ENCODE results near the gene GAL. TPM values are rescaled to one million over a fixed set of nuclear protein-coding genes. Genes with fewer than 3 reads are reported as not detected.

GAL gene
- total RNA-seq, 4 donors from 2014 or later: 7.2 to 120 (median 29.8) TPM

DNA sequence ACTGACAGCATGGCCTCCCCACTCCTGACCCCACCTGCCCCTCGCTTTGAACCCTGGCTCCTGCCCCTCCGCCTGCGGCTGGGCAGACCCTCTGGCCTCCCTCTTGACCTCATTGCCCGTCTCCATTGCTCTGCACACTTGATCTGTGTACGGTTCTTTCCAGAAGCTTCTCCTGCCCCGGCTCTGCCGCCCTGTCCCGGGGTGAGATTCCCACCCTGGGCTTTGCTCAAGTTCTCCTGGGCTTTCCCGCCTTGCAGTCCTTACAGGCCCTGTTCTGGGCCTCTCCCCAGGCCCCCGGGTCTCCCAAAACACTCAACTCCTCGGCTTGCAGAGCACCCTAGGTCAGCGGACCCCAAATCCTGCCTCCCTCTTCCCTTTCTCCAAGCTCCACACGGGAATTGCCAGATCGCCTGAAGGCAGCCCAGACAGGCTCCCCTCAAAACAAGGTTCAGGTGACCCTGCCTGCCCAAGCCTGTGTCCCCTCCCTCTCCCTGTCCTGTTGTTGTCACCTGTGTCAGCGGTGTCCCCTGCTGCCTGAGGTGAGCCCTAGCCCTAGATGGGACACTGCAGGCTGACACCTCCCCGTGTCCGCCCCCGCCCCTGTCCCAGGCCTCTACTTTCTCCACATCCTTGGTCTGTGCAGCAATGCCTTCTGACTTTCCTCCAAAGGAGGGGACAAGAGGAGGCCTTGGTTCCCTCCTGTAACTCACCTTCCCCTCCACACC, 1.5 kb downstream of the GAL start:
- Histone ChIP-seq H3K9me3 (no peaks in the 10 kb centered on the region), H3K4me1 (peaks cover 13% of the 10 kb centered on the region), H3K4me3 (no peak overlapping the region), H3K27ac (no peak overlapping the region), H3K27me3 (peaks cover 53% of the 10 kb centered on the region), H3K36me3 (no peaks in the 10 kb centered on the region)
- 94% methylated on average over 18 of the region's 18 CpGs for WGBS
- DNase-seq (ENCODE audit: low spot score in 2 of 2): peak in 1 of 2 donors; percentile 62
- TF ChIP-seq POLR2AphosphoS5 (IDR thresholded peaks at IDR 0.05) (no peak), POLR2A (IDR thresholded peaks at IDR 0.05) (no peak), EP300 (IDR thresholded peaks at IDR 0.05) (no peak)
- TF ChIP-seq, protein P1, sequence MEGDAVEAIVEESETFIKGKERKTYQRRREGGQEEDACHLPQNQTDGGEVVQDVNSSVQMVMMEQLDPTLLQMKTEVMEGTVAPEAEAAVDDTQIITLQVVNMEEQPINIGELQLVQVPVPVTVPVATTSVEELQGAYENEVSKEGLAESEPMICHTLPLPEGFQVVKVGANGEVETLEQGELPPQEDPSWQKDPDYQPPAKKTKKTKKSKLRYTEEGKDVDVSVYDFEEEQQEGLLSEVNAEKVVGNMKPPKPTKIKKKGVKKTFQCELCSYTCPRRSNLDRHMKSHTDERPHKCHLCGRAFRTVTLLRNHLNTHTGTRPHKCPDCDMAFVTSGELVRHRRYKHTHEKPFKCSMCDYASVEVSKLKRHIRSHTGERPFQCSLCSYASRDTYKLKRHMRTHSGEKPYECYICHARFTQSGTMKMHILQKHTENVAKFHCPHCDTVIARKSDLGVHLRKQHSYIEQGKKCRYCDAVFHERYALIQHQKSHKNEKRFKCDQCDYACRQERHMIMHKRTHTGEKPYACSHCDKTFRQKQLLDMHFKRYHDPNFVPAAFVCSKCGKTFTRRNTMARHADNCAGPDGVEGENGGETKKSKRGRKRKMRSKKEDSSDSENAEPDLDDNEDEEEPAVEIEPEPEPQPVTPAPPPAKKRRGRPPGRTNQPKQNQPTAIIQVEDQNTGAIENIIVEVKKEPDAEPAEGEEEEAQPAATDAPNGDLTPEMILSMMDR (IDR thresholded peaks at IDR 0.05): no peak

DNA sequence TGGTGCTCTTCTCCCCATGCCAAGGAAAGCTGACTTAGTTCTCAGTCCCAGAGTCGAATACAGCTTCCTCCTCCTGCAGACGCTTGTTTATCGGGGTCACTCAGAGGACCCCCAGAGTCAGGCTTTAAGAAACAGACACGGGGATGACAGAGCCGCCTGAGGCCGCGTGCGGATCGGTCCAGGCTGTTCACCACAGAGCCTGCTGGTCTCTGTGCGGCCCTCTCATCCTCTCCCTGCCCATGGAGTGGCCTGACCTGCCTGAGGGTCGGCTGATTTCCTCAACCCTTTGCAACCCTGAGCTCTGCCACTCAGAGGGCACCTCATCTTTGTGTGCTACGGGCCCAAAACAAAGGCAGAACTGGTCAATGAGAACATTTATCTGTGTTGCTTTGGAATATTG, 2.1 kb downstream of the GAL start:
- no peak overlapping the region for H3K27ac ChIP-seq
- peak in 1 of 2 donors; percentile 52 for DNase-seq (ENCODE audit: low spot score in 2 of 2)
- H3K4me1 ChIP-seq: peaks cover 13% of the 10 kb centered on the region
- no peaks in the 10 kb centered on the region for H3K9me3 ChIP-seq
- TF ChIP-seq, protein P1 (IDR thresholded peaks at IDR 0.05): no peak
- TF ChIP-seq POLR2A (IDR thresholded peaks at IDR 0.05) (no peak), EP300 (IDR thresholded peaks at IDR 0.05) (no peak), POLR2AphosphoS5 (IDR thresholded peaks at IDR 0.05) (no peak)
- WGBS: 97% methylated on average over 12 of the region's 12 CpGs
- H3K36me3 ChIP-seq: no peaks in the 10 kb centered on the region
- peaks cover 53% of the 10 kb centered on the region for H3K27me3 ChIP-seq
- H3K4me3 ChIP-seq: no peak overlapping the region

DNA sequence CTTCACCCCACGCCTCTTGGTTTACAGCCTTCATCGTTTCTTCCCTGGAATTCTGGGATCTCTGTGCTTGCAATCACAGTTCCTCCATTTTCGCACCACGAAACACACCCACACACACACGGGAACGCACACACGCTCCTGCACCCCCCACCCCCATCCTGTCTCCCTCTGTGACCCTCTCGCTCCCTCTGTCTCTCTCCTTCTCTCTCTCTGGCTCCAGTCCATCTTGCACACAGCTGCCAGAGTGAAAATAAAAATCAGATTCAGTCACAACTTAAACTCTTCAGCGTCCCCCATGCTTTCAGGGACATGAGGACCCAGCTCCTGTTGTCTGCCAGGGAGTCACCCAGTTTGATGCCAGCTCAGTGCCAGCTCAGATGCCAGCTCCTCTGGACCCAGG, 3.0 kb downstream of the GAL start:
- H3K27ac ChIP-seq: no peak overlapping the region
- H3K4me1 ChIP-seq: peaks cover 13% of the 10 kb centered on the region
- H3K27me3 ChIP-seq: peaks cover 53% of the 10 kb centered on the region
- H3K9me3 ChIP-seq: no peaks in the 10 kb centered on the region
- no peaks in the 10 kb centered on the region for H3K36me3 ChIP-seq
- WGBS: 67% methylated on average over 9 of the region's 9 CpGs
- no peak overlapping the region for H3K4me3 ChIP-seq
- peak in 1 of 2 donors; percentile 50 for DNase-seq (ENCODE audit: low spot score in 2 of 2)
- TF ChIP-seq, protein P1 (IDR thresholded peaks at IDR 0.05): no peak
- TF ChIP-seq POLR2A (IDR thresholded peaks at IDR 0.05) (no peak), EP300 (IDR thresholded peaks at IDR 0.05) (no peak), POLR2AphosphoS5 (IDR thresholded peaks at IDR 0.05) (no peak)

DNA sequence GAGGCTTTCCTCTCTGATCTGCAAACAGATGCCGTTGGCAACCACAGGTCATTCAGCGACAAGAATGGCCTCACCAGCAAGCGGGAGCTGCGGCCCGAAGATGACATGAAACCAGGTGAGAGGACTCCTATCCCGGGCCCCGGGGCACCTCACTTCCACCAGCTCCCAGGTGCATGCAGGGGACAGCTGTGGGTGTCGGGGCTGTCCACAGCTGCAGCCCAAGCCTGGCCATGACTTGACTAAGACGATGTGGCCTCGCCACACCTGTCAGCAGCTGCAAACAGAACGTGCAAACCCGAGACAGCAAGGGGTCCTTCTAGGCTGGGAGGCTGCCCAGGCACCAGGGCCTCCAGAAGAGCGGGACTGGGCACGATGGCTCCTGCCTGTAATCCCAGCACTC, 3.6 kb downstream of the GAL start:
- TF ChIP-seq POLR2A (IDR thresholded peaks at IDR 0.05) (no peak), EP300 (IDR thresholded peaks at IDR 0.05) (no peak), POLR2AphosphoS5 (IDR thresholded peaks at IDR 0.05) (no peak)
- TF ChIP-seq, protein P1 (IDR thresholded peaks at IDR 0.05): no peak
- H3K4me1 ChIP-seq: peaks cover 13% of the 10 kb centered on the region
- no peaks in the 10 kb centered on the region for H3K36me3 ChIP-seq
- H3K9me3 ChIP-seq: no peaks in the 10 kb centered on the region
- 80% methylated on average over 3 of the region's 14 CpGs for WGBS
- DNase-seq (ENCODE audit: low spot score in 2 of 2): peak in 1 of 2 donors; percentile 59
- no peak overlapping the region for H3K4me3 ChIP-seq
- H3K27me3 ChIP-seq: peaks cover 57% of the 10 kb centered on the region
- no peak overlapping the region for H3K27ac ChIP-seq

DNA sequence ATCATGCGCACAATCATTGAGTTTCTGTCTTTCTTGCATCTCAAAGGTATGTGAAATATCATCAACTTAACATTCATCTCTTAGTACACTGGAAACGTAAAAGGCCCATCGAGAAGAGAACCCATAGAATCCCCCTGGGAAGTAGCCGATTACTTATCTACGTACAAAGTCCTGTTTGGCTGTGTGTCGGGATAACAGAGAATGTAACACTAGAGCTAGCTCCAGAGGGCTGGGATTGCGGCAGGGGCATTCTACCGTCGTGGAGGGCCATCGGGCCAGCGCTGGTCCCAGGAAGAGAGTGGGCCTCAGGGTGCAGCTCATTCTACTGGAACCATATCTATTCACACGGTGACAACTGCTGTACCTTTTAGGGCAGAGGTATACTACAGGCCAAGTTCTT, 4.5 kb downstream of the GAL start:
- H3K27ac ChIP-seq: no peak overlapping the region
- no peaks in the 10 kb centered on the region for H3K36me3 ChIP-seq
- H3K27me3 ChIP-seq: peaks cover 60% of the 10 kb centered on the region
- no peak for TF ChIP-seq POLR2A (IDR thresholded peaks at IDR 0.05)
- TF ChIP-seq, protein P1 (IDR thresholded peaks at IDR 0.05): no peak
- TF ChIP-seq POLR2AphosphoS5 (IDR thresholded peaks at IDR 0.05): no peak
- TF ChIP-seq EP300 (IDR thresholded peaks at IDR 0.05): no peak
- H3K4me3 ChIP-seq: no peak overlapping the region
- peak in 1 of 2 donors; percentile 45 for DNase-seq (ENCODE audit: low spot score in 2 of 2)
- 93% methylated on average over 12 of the region's 12 CpGs for WGBS
- H3K4me1 ChIP-seq: peaks cover 13% of the 10 kb centered on the region
- no peaks in the 10 kb centered on the region for H3K9me3 ChIP-seq

Measured in suprapubic skin (tissue), 4 donors.